Hematopoietic multipotent progenitor cell treated with erythropoietin and hydrocortisone succinate and interleukin-3 and kit ligand, for 4 days (in vitro differentiated cells): Measurements from ENCODE around the gene SEMA5B.

Source experiments
- DNase-seq: peaks from one replicate; pipeline ENCODE4 v3.0.0-alpha.2; 2015

Gene SEMA5B

GRCh38 chr3:122882361-122882947, 145.1 kb downstream of the SEMA5B start:
- DNase-seq, result no peak

- no peak for DNase-seq
These were observed 146.9 kb downstream of the SEMA5B start for GRCh38 chr3:122880624-122881023.

DNA sequence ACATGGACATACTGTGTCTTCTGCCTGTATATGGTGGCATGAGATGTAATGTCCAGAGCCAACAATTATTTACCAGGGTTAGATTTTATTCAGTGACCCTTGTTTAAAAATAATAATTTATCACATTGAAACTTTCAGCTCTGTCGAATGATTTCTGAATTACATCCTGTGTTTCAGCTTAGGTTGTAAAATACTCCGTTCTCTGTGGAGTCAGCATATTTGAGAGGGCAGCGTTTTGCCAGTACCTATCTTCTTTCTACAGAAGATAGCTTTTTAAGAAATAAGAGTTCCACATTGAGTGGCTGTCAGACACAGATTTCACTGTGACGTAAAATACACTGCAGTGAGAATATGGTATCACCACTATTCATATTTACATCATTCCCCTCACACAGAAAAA, 147.4 kb downstream of the SEMA5B start:
- DNase-seq, result no peak

GRCh38 chr3:122875547-122876127, 151.9 kb downstream of the SEMA5B start:
- DNase-seq, result peak; percentile 15

GRCh38 chr3:122873741-122874515, 153.6 kb downstream of the SEMA5B start:
- DNase-seq, result no peak

GRCh38 chr3:122868322-122868721, 159.2 kb downstream of the SEMA5B start:
- no peak for DNase-seq

DNA sequence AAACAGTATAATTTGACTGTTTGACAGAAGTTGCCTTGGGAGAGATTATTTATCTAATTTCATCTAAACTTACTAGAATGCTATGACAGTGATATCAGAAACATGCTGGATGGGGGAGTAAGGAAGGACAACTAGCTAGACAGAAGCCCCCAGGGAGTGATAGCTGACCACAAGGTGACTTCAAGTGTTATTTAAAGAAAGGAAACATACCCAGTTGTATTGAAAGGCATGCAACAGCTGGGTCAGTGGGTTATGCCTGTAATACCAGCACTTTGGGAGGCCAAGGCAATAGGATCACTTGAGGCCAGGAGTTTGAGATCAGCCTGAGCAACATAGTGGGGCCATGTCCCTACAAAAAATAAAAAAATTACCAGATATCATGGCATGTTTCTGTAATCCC, 163.1 kb downstream of the SEMA5B start:
- DNase-seq, result no peak

GRCh38 chr3:122862381-122862780, 165.2 kb downstream of the SEMA5B start:
- DNase-seq, result no peak
